HepG2 (cell line): ENCODE measurements around the gene NOXA1. TPM values are rescaled to one million over a fixed set of nuclear protein-coding genes. Genes with fewer than 3 reads are reported as not detected.

ENCODE experiments used
- ATAC-seq: fragments of 200-7000 bp; cut with Tn5 transposase; 3 replicates; pipeline ENCODE4 v1.9.1; 2020; ENCODE audit warnings: mild to moderate bottlenecking, moderate library complexity
- BruUV-seq: library from RNA; stranded (reverse); fragments of 400-500 nt; replicated peaks from 2 replicates; lab custom pipeline; 2021; lab: Mats Ljungman, UMichigan
- CTCF ChIA-PET: fragments of 300-600 bp; formaldehyde crosslinking; extraction: SDS; loops from one replicate; lab custom pipeline; 2021; ENCODE audit warnings: low total read pairs, inconsistent platforms, low intra/inter-chr PET ratio; lab: Yijun Ruan, JAX
- POLR2A ChIA-PET: fragments of 350-600 bp; sonication (Branson Sonifier 250); formaldehyde crosslinking; loops from one replicate; lab custom pipeline; 2020; ENCODE audit warnings: antibody characterized with exemption, inconsistent platforms; lab: Yijun Ruan, JAX
- DNase-seq: peaks from one replicate; pipeline ENCODE4 v3.0.0-alpha.2; 2015; ENCODE audit warnings: low spot score
- FAIRE-seq: peaks from 3 replicates; lab custom pipeline; 2011; peaks lifted over from hg19 to GRCh38; lab: Jason Lieb, UNC
- H2AFZ ChIP-seq: one replicate; pipeline ENCODE4 v1.6.1; 2011; ENCODE audit warnings: low read length, inconsistent platforms
- H3K27ac ChIP-seq: fragments of 300-600 bp; 3 replicates; pipeline ENCODE4 v1.8.0; 2011; ENCODE audit warnings: mixed run types, mild to moderate bottlenecking, mixed read lengths, low read length, inconsistent platforms; ENCODE audit not compliant: insufficient read depth; ENCODE audit errors: extremely low read length
- H3K27me3 ChIP-seq, 2 experiments: fragments of 200-600 bp in 1 of 2; 2 replicates in 1 of 2; 3 replicates in 1 of 2; pipeline versions ENCODE4 v1.6.0 to v1.8.0; 2011; ENCODE audit warnings: low read length in 2 of 2, mild to moderate bottlenecking in 2 of 2, moderate library complexity in 2 of 2, inconsistent platforms in 1 of 2; ENCODE audit not compliant: insufficient read depth in 2 of 2, control insufficient read depth in 1 of 2
- H3K36me3 ChIP-seq, 2 experiments: fragments of 200-600 bp in 1 of 2; replicated peaks in 1 of 2; 2 replicates in 1 of 2; 3 replicates in 1 of 2; pipeline versions ENCODE4 v1.5.1 to v1.8.0; 2011; ENCODE audit warnings: low read length in 2 of 2, inconsistent platforms in 1 of 2; ENCODE audit not compliant: insufficient read depth in 2 of 2, control insufficient read depth in 1 of 2
- H3K4me1 ChIP-seq: 2 replicates; pipeline ENCODE4 v1.5.1; 2012; ENCODE audit warnings: low read length, inconsistent platforms; ENCODE audit not compliant: insufficient read depth
- H3K4me2 ChIP-seq: 2 replicates; pipeline ENCODE4 v1.6.0; 2011; ENCODE audit warnings: low read depth, low read length, inconsistent platforms
- H3K4me3 ChIP-seq, 3 experiments: fragments of 200-600 bp in 1 of 3; sonication (generic), shearing (Covaris generic) in 1 of 3; replicated peaks in 1 of 3; 2 replicates each; pipeline ENCODE4 v1.5.1; 2011 to 2016; ENCODE audit warnings: low read length in 3 of 3, inconsistent platforms in 2 of 3, low read depth in 2 of 3, mild to moderate bottlenecking in 2 of 3, control low read depth in 1 of 3, mixed read lengths in 1 of 3; ENCODE audit not compliant: insufficient read depth in 1 of 3
- H3K79me2 ChIP-seq: one replicate; pipeline ENCODE4 v1.6.1; 2011; ENCODE audit warnings: low read length, inconsistent platforms; ENCODE audit not compliant: insufficient read depth
- H3K9ac ChIP-seq: 2 replicates; pipeline ENCODE4 v1.6.0; 2011; ENCODE audit warnings: mild to moderate bottlenecking, low read depth, low read length, inconsistent platforms; ENCODE audit not compliant: insufficient read depth
- H3K9me3 ChIP-seq: 2 replicates; pipeline ENCODE4 v1.5.1; 2012; ENCODE audit warnings: mild to moderate bottlenecking, low read length
- H4K20me1 ChIP-seq: 2 replicates; pipeline ENCODE4 v1.6.0; 2011; ENCODE audit warnings: inconsistent platforms, mild to moderate bottlenecking, low read length, moderate library complexity; ENCODE audit not compliant: insufficient read depth
- CHD2 ChIP-seq: IDR thresholded peaks from 2 replicates; pipeline ENCODE4 v1.6.1; 2011; ENCODE audit warnings: low read depth, low read length, improper control_type of control experiment
- SOX5 ChIP-seq: IDR thresholded peaks from 2 replicates; pipeline ENCODE4 v1.6.1; 2016; ENCODE audit warnings: borderline replicate concordance
- ZNF263 ChIP-seq: sonication (generic); formaldehyde crosslinking; IDR thresholded peaks from 2 replicates; pipeline ENCODE4 v1.4.0; 2020; ENCODE audit warnings: missing genetic modification reagents
- ZNF589 ChIP-seq: sonication (generic); formaldehyde crosslinking; conservative IDR thresholded peaks from 2 replicates; pipeline ENCODE4 v1.8.0; 2022; ENCODE audit warnings: mild to moderate bottlenecking, moderate library complexity, missing genetic modification reagents
- ZNF740 ChIP-seq: sonication (generic); formaldehyde crosslinking; IDR thresholded peaks from 2 replicates; pipeline ENCODE4 v1.4.0; 2020; ENCODE audit warnings: missing genetic modification reagents
- WGBS: methylation state at CpG from one replicate; pipeline ENCODE4 v1.1.6; 2017; ENCODE audit warnings: low lambda C conversion rate; 5-methylcytosine and 5-hydroxymethylcytosine counted together
- in situ Hi-C: cut with HindIII; loops from 2 replicates; pipeline ENCODE4 v1.10.0; 2017; ENCODE audit warnings: low pct_unique_long_range_greater_than_20kb; ENCODE audit not compliant: extremely low pct_ligation_motif_present
- intact Hi-C: fragments of 100-400 bp; cut with micrococcal nuclease; formaldehyde crosslinking; loops from one replicate; pipeline ENCODE4 v1.10.0; 2022; ENCODE audit not compliant: unreplicated experiment
- polyA plus RNA-seq, 8 experiments: library from polyadenylated mRNA; depleted of rRNA in 3 of 8; stranded (reverse) in 7 of 8; unstranded in 1 of 8; fragments of >200 nt; fragmentation: Illumina TruSeq in 4 of 8; extraction: Trizol in 4 of 8; gene quantifications; 2 replicates each; pipeline versions ENCODE4 v1.2.1 to v1.2.3, GENCODE V29; 2011 to 2016; ENCODE audit warnings: low read depth in 4 of 8, missing spikeins in 1 of 8, mixed read lengths in 1 of 8; ENCODE audit not compliant: insufficient read depth in 1 of 8
- total RNA-seq, 5 experiments: library from RNA; depleted of rRNA; stranded (reverse); fragments of >200 nt; fragmentation: Illumina TruSeq; extraction: Trizol; gene quantifications; 2 replicates each; pipeline ENCODE4 v1.2.3, GENCODE V29; 2016; ENCODE audit warnings: low read depth in 1 of 5

The NOXA1 gene
- total and polyA plus RNA-seq, 2 of the 13 experiments (the other 11 are each of a cell fraction or from before 2014, with no cell fraction given) = 0.78 to 1.2 TPM

DNA sequence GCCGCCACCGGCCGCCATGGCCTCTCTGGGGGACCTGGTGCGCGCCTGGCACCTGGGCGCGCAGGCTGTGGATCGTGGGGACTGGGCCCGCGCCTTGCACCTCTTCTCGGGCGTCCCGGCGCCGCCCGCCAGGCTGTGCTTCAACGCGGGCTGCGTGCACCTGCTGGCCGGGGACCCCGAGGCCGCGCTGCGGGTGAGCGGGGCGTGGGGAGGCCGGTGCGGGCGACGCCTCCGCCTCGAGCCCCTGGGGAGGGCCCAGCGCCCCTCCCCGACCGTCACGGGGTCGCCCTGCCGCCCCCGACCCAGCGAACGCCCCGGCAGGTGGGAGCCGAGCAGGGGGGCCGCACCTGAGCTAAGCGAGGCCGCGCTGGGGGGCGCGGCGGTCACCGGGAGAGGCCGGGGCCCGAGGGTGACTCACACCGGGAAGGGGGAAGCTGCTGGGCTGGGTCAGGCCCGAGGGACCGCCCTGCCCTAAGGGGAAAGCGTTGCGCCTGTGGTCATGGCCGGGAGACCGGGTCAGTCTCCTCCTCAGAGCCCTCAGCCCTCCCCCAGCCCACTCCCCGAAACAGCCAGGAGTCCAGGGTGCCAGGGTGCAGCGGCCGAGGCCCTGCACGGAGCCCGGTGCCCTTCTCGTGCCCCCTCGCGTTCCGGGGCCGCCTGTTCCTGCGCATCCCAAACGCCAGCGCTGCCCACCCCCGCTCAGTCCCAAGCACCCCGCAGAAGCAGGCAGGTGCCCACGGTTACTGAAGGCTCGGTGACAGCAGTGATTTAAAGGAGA is 510 bp downstream of the NOXA1 start (continued):
- 0 out of 2 replicates have a peak, but pooled peaks have one; percentile 12 for TF ChIP-seq ZNF740
- TF ChIP-seq, all 625 proteins: peak for 38

- no peak overlapping the region for H3K9ac ChIP-seq
- 89% methylated on average over 8 of the region's 18 CpGs for WGBS
- peaks cover 14% of the 10 kb centered on the region for H3K79me2 ChIP-seq
- H3K27ac ChIP-seq = no peak overlapping the region
- H3K4me1 ChIP-seq = peaks cover 21% of the 10 kb centered on the region
- FAIRE-seq (no peak), ATAC-seq (no peak), DNase-seq (no peak)
- no peak overlapping the region for H3K4me2 ChIP-seq
- in situ Hi-C loops = no loop called here
- H3K9me3 ChIP-seq = no peaks in the 10 kb centered on the region
- no peak overlapping the region for H3K4me3 ChIP-seq
- POLR2A ChIA-PET = interaction anchor here (0.8 kb wide), 1 partner anchor 15 kb away, joined by 3 read pairs; the partner anchor contains the start of gene ENTPD8
- H3K27me3 ChIP-seq = no peaks in the 10 kb centered on the region; a peak in 1 of 5 replicates
- intact Hi-C loops = no loop called here
- no peak overlapping the region for H2AFZ ChIP-seq
- TF ChIP-seq SOX5 (CRISPR knock-in tag) = no peak
- TF ChIP-seq ZNF263 = peak; percentile 45; the same call in 1 of the 2 replicates
- no peak for TF ChIP-seq ZNF589 (CRISPR knock-in tag)
- TF ChIP-seq CHD2 = no peak
- no peaks in the 10 kb centered on the region for H4K20me1 ChIP-seq
- no TSS peak for BruUV-seq
- CTCF ChIA-PET = no interaction called here
- no peaks in the 10 kb centered on the region for H3K36me3 ChIP-seq
Measured at GRCh38 chr9:137426018-137426681, 3.0 kb downstream of the NOXA1 start.
